Measurements from ENCODE around the gene R3HDM1. TPM values are rescaled to one million over a fixed set of nuclear protein-coding genes. Genes with fewer than 3 reads are reported as not detected.
A peak's percentile ranks its signal among the peaks of the same experiment; 100 is the strongest.
"Not testable (repeated sequence)": the region's sequence is repeated elsewhere in the genome, so short reads cannot be mapped to it uniquely, and the experiment has no call there.

The R3HDM1 gene
- total RNA-seq, 1 experiment from 2014 or later: 52.4 TPM

- no peak overlapping the region for H3K27ac Mint-ChIP-seq (ENCODE audit: low read depth, unreplicated experiment)
- TF ChIP-seq, protein P1, sequence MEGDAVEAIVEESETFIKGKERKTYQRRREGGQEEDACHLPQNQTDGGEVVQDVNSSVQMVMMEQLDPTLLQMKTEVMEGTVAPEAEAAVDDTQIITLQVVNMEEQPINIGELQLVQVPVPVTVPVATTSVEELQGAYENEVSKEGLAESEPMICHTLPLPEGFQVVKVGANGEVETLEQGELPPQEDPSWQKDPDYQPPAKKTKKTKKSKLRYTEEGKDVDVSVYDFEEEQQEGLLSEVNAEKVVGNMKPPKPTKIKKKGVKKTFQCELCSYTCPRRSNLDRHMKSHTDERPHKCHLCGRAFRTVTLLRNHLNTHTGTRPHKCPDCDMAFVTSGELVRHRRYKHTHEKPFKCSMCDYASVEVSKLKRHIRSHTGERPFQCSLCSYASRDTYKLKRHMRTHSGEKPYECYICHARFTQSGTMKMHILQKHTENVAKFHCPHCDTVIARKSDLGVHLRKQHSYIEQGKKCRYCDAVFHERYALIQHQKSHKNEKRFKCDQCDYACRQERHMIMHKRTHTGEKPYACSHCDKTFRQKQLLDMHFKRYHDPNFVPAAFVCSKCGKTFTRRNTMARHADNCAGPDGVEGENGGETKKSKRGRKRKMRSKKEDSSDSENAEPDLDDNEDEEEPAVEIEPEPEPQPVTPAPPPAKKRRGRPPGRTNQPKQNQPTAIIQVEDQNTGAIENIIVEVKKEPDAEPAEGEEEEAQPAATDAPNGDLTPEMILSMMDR (IDR thresholded peaks at IDR 0.05; ENCODE audit: unreplicated experiment): no peak
- H3K27me3 Mint-ChIP-seq (ENCODE audit: insufficient read depth, unreplicated experiment): no peaks in the 10 kb centered on the region
- no TSS peak for BruUV-seq (replicated peaks)
- peaks cover 47% of the 10 kb centered on the region for H3K36me3 Mint-ChIP-seq (ENCODE audit: insufficient read depth, unreplicated experiment)
- H3K4me3 Mint-ChIP-seq (ENCODE audit: unreplicated experiment): no peak overlapping the region
- peak; percentile 13 for DNase-seq (ENCODE audit: unreplicated experiment)
- peaks cover 29% of the 10 kb centered on the region for H3K9me3 Mint-ChIP-seq (ENCODE audit: unreplicated experiment)
- CTCF ChIA-PET: interaction anchor here (0.6 kb wide), 1 partner anchor 54 kb away, joined by 3 read pairs; no protein-coding TSS in a partner anchor
- intact Hi-C loops (cut with micrococcal nuclease): loop anchor here (10.0 kb wide), 1 partner anchor 90 kb away; no protein-coding TSS in a partner anchor
- peaks cover 14% of the 10 kb centered on the region for H3K4me1 Mint-ChIP-seq (ENCODE audit: insufficient read depth, unreplicated experiment)
- POLR2A ChIA-PET: interaction anchor here (1.1 kb wide), 1 partner anchor 36 kb away, joined by 4 read pairs; the partner anchor contains the start of genes R3HDM1 and ZRANB3
Measured at GRCh38 chr2:135494917-135495316, 36.4 kb upstream of the R3HDM1 start.

DNA sequence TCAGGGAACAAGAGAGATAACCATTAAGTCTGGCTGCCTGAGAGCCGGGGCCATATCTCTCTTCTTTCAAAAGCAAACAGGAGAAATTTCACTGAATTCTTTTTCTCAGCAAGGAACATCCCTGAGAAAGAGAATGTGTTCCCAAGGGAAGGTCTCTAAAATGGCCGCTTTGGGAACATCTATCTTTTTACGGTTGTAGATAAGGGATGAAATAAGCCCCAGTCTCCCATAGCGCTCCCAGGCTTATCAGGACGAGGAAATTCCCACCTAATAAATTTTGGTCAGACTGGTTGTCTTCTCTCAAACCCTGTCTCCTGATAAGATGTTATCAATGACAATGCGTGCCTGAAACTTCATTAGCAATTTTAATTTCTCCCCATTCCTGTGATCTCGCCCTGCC is 32.7 kb upstream of the R3HDM1 start:
- DNase-seq (ENCODE audit: unreplicated experiment); BruUV-seq (replicated peaks); CTCF ChIA-PET; H3K4me3 Mint-ChIP-seq (ENCODE audit: unreplicated experiment); H3K27me3 Mint-ChIP-seq (ENCODE audit: insufficient read depth, unreplicated experiment); POLR2A ChIA-PET; H3K27ac Mint-ChIP-seq (ENCODE audit: low read depth, unreplicated experiment): not testable (repeated sequence)
- H3K9me3 Mint-ChIP-seq (ENCODE audit: unreplicated experiment): peaks cover 25% of the 10 kb centered on the region
- intact Hi-C loops (cut with micrococcal nuclease): loop anchor here (10.0 kb wide), 1 partner anchor 86 kb away; no protein-coding TSS in a partner anchor
- peaks cover 62% of the 10 kb centered on the region for H3K36me3 Mint-ChIP-seq (ENCODE audit: insufficient read depth, unreplicated experiment)
- peaks cover 13% of the 10 kb centered on the region for H3K4me1 Mint-ChIP-seq (ENCODE audit: insufficient read depth, unreplicated experiment)

DNA sequence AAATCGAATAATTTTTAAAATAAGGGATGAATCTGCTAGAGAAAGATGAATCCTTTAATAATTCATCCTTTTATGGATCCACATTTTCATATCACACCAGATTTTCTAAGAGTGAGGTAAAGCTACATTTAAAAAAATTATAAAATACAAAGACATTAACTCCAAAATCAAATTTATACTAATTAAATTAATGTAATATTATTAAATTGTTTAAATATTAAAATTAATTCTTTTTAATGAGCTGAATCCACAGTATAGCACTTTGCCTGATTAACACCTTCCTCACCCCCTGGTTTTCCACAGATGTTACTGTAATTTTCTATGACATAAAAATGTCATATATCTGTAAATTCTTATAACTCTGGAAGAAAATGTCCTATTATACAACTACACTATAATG is 26.5 kb upstream of the R3HDM1 start:
- Mint-ChIP-seq H3K4me3 (ENCODE audit: unreplicated experiment) (no peak overlapping the region), H3K9me3 (ENCODE audit: unreplicated experiment) (peaks cover 4% of the 10 kb centered on the region), H3K27ac (ENCODE audit: low read depth, unreplicated experiment) (no peak overlapping the region), H3K27me3 (ENCODE audit: insufficient read depth, unreplicated experiment) (no peaks in the 10 kb centered on the region), H3K4me1 (ENCODE audit: insufficient read depth, unreplicated experiment) (no peaks in the 10 kb centered on the region), H3K36me3 (ENCODE audit: insufficient read depth, unreplicated experiment) (peaks cover 30% of the 10 kb centered on the region)
- DNase-seq (ENCODE audit: unreplicated experiment): no peak
- intact Hi-C loops (cut with micrococcal nuclease): no loop called here
- CTCF ChIA-PET: interaction anchor here (1.0 kb wide), 1 partner anchor 10 kb away, joined by 4 read pairs; no protein-coding TSS in a partner anchor
- BruUV-seq (replicated peaks): no TSS peak
- TF ChIP-seq, protein P1 (IDR thresholded peaks at IDR 0.05; ENCODE audit: unreplicated experiment): no peak
- POLR2A ChIA-PET: interaction anchor here (0.7 to 1.2 kb wide), 3 partner anchors 27 to 440 kb away, joined by 3 read pairs; no protein-coding TSS in a partner anchor

GRCh38 chr2:135510577-135510976 is 20.7 kb upstream of the R3HDM1 start:
- H3K9me3 Mint-ChIP-seq (ENCODE audit: unreplicated experiment): peaks cover 8% of the 10 kb centered on the region
- CTCF ChIA-PET: interaction anchor here (0.6 kb wide), 1 partner anchor 55 kb away, joined by 3 read pairs; no protein-coding TSS in a partner anchor
- intact Hi-C loops (cut with micrococcal nuclease): no loop called here
- H3K27ac Mint-ChIP-seq (ENCODE audit: low read depth, unreplicated experiment): no peak overlapping the region
- no peak overlapping the region for H3K4me3 Mint-ChIP-seq (ENCODE audit: unreplicated experiment)
- POLR2A ChIA-PET: no interaction called here
- H3K36me3 Mint-ChIP-seq (ENCODE audit: insufficient read depth, unreplicated experiment): peaks cover 4% of the 10 kb centered on the region
- no peaks in the 10 kb centered on the region for H3K4me1 Mint-ChIP-seq (ENCODE audit: insufficient read depth, unreplicated experiment)
- no peak for DNase-seq (ENCODE audit: unreplicated experiment)
- BruUV-seq (replicated peaks): no TSS peak
- TF ChIP-seq, protein P1 (IDR thresholded peaks at IDR 0.05; ENCODE audit: unreplicated experiment): no peak
- H3K27me3 Mint-ChIP-seq (ENCODE audit: insufficient read depth, unreplicated experiment): no peaks in the 10 kb centered on the region

All from MCF 10A (cell line).